Measurements from ENCODE around the gene REV1.
A peak's percentile ranks its signal among the peaks of the same experiment; 100 is the strongest.

REV1 gene

GRCh38 chr2:99420031-99420430 is 69.8 kb downstream of the REV1 start:
- DNase-seq = no peak
- in situ Hi-C loops (cut with MboI; ENCODE audit: low pct_unique_long_range_greater_than_20kb, low sequenced_read_pairs) = no loop called here

- in situ Hi-C loops (cut with MboI; ENCODE audit: low pct_unique_long_range_greater_than_20kb, low sequenced_read_pairs) = no loop called here
- no peak for DNase-seq
Observed at GRCh38 chr2:99417396-99417795, 72.4 kb downstream of the REV1 start.

- in situ Hi-C loops (cut with MboI; ENCODE audit: low pct_unique_long_range_greater_than_20kb, low sequenced_read_pairs) = no loop called here
- DNase-seq = no peak
Observed at GRCh38 chr2:99414566-99414965, 75.3 kb downstream of the REV1 start.

- DNase-seq = no peak
- in situ Hi-C loops (cut with MboI; ENCODE audit: low pct_unique_long_range_greater_than_20kb, low sequenced_read_pairs) = no loop called here
Observed at GRCh38 chr2:99410276-99410675, 79.5 kb downstream of the REV1 start.

GRCh38 chr2:99406137-99406536 is 83.7 kb downstream of the REV1 start:
- DNase-seq = no peak
- in situ Hi-C loops (cut with MboI; ENCODE audit: low pct_unique_long_range_greater_than_20kb, low sequenced_read_pairs) = no loop called here

- in situ Hi-C loops (cut with MboI; ENCODE audit: low pct_unique_long_range_greater_than_20kb, low sequenced_read_pairs) = no loop called here
- no peak for DNase-seq
Observed at GRCh38 chr2:99404797-99405669, 84.8 kb downstream of the REV1 start.

- in situ Hi-C loops (cut with MboI; ENCODE audit: low pct_unique_long_range_greater_than_20kb, low sequenced_read_pairs) = no loop called here
- DNase-seq = peak; percentile 39
Observed at GRCh38 chr2:99404039-99404796, 85.6 kb downstream of the REV1 start.

- no peak for DNase-seq
- in situ Hi-C loops (cut with MboI; ENCODE audit: low pct_unique_long_range_greater_than_20kb, low sequenced_read_pairs) = no loop called here
Observed at GRCh38 chr2:99403524-99403923, 86.3 kb downstream of the REV1 start.

GRCh38 chr2:99403084-99403483 is 86.7 kb downstream of the REV1 start:
- in situ Hi-C loops (cut with MboI; ENCODE audit: low pct_unique_long_range_greater_than_20kb, low sequenced_read_pairs) = no loop called here
- DNase-seq = no peak

GRCh38 chr2:99401841-99402240 is 88.0 kb downstream of the REV1 start:
- in situ Hi-C loops (cut with MboI; ENCODE audit: low pct_unique_long_range_greater_than_20kb, low sequenced_read_pairs) = no loop called here
- DNase-seq = no peak

GRCh38 chr2:99399795-99400194 is 90.0 kb downstream of the REV1 start:
- DNase-seq = no peak
- in situ Hi-C loops (cut with MboI; ENCODE audit: low pct_unique_long_range_greater_than_20kb, low sequenced_read_pairs) = no loop called here

- in situ Hi-C loops (cut with MboI; ENCODE audit: low pct_unique_long_range_greater_than_20kb, low sequenced_read_pairs) = no loop called here
- DNase-seq = no peak
Observed at GRCh38 chr2:99399063-99399462, 90.8 kb downstream of the REV1 start.

- DNase-seq = no peak
- in situ Hi-C loops (cut with MboI; ENCODE audit: low pct_unique_long_range_greater_than_20kb, low sequenced_read_pairs) = no loop called here
Observed at GRCh38 chr2:99398303-99398702, 91.5 kb downstream of the REV1 start.

- DNase-seq = no peak
- in situ Hi-C loops (cut with MboI; ENCODE audit: low pct_unique_long_range_greater_than_20kb, low sequenced_read_pairs) = no loop called here
Observed at GRCh38 chr2:99397266-99397920, 92.4 kb downstream of the REV1 start.

- DNase-seq = no peak
- in situ Hi-C loops (cut with MboI; ENCODE audit: low pct_unique_long_range_greater_than_20kb, low sequenced_read_pairs) = no loop called here
Observed at GRCh38 chr2:99395589-99396130, 94.2 kb downstream of the REV1 start.

GRCh38 chr2:99389946-99390345 is 99.9 kb downstream of the REV1 start:
- no peak for DNase-seq
- in situ Hi-C loops (cut with MboI; ENCODE audit: low pct_unique_long_range_greater_than_20kb, low sequenced_read_pairs) = no loop called here

GRCh38 chr2:99389371-99389770 is 100.4 kb downstream of the REV1 start:
- DNase-seq = no peak
- in situ Hi-C loops (cut with MboI; ENCODE audit: low pct_unique_long_range_greater_than_20kb, low sequenced_read_pairs) = no loop called here

GRCh38 chr2:99388892-99389291 is 100.9 kb downstream of the REV1 start:
- in situ Hi-C loops (cut with MboI; ENCODE audit: low pct_unique_long_range_greater_than_20kb, low sequenced_read_pairs) = no loop called here
- DNase-seq = no peak

GRCh38 chr2:99386011-99386410 is 103.8 kb downstream of the REV1 start:
- in situ Hi-C loops (cut with MboI; ENCODE audit: low pct_unique_long_range_greater_than_20kb, low sequenced_read_pairs) = no loop called here
- no peak for DNase-seq

- no peak for DNase-seq
- in situ Hi-C loops (cut with MboI; ENCODE audit: low pct_unique_long_range_greater_than_20kb, low sequenced_read_pairs) = no loop called here
Observed at GRCh38 chr2:99382143-99382542, 107.7 kb downstream of the REV1 start.
